GM12872 (cell line): ENCODE data around the gene PCNX3.

Source experiments
- TF ChIP-seq, protein P1 (sequence below): IDR thresholded peaks from 3 replicates; pipeline ENCODE4 v1.5.1; 2011; ENCODE audit warnings: low read depth, mild to moderate bottlenecking, low read length, moderate library complexity; ENCODE audit not compliant: insufficient read depth

PCNX3 gene

DNA sequence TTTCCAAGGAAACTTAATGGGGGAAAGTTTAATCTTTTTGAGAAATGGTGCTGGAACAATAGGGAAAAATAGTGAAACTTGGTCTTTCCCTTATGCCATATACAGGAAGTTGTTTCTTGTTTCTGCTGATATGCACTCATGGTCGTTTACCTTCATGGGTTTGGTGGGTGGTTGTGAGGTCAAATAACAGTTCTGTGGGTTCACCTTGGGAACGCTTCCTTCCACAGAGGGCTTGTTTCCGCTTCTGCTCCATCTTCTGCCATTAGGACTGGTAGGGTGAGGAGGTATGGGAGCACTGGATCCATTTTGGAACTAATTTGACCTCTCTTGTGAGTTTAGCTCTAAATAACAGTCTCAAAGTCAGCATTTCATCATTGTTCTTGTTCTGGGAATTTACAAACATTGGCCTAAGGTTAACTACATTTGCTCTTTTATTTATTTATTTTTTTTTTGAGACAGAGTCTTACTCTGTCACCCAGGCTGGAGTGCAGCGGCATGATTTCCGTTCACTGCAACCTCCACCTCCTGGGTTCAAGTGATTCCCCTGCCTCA lies 64.7 kb downstream of the PCNX3 start:
- TF ChIP-seq, protein P1, sequence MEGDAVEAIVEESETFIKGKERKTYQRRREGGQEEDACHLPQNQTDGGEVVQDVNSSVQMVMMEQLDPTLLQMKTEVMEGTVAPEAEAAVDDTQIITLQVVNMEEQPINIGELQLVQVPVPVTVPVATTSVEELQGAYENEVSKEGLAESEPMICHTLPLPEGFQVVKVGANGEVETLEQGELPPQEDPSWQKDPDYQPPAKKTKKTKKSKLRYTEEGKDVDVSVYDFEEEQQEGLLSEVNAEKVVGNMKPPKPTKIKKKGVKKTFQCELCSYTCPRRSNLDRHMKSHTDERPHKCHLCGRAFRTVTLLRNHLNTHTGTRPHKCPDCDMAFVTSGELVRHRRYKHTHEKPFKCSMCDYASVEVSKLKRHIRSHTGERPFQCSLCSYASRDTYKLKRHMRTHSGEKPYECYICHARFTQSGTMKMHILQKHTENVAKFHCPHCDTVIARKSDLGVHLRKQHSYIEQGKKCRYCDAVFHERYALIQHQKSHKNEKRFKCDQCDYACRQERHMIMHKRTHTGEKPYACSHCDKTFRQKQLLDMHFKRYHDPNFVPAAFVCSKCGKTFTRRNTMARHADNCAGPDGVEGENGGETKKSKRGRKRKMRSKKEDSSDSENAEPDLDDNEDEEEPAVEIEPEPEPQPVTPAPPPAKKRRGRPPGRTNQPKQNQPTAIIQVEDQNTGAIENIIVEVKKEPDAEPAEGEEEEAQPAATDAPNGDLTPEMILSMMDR = no peak

DNA sequence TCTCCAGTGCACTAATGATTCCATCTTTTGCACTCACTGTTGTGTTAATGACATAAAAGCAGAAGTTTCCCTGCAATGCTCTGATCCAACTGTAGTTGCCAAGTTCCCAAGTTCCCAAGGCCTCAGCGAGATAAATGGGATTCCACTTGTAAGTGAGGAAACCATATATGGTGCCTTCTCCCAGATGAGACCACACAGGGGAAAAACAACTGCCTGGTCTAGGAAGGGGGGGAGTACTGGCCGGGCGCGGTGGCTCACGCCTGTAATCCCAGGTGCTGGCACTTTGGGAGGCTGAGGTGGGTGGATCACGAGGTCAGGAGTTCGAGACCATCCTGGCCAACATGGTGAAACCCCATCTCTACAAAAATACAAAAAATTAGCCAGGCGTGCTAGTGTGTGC lies 70.4 kb downstream of the PCNX3 start:
- TF ChIP-seq, protein P1 = no peak
